Activated CD4-positive, alpha-beta T cell treated with anti-CD3 and anti-CD28 coated beads, Interleukin-2, Interleukin-4, amounts not matched to agents 100 ng/mL and 50 ng/mL, durations not matched to agents 16 hours and 8 hours (primary cell): ENCODE results near the gene MTCP1.
A peak's percentile ranks its signal among the peaks of the same experiment; 100 is the strongest.

Experiments
- DNase-seq: peaks from one replicate; pipeline ENCODE4 v3.0.0-alpha.2; 2020; ENCODE audit warnings: low spot score

The MTCP1 gene

GRCh38 chrX:155053656-155054055 lies 17.3 kb downstream of the MTCP1 start:
- DNase-seq: no peak

- no peak for DNase-seq
Observed at GRCh38 chrX:155052738-155053498, 18.0 kb downstream of the MTCP1 start.

- peak; percentile 46 for DNase-seq
Observed at GRCh38 chrX:155048977-155049619, 21.8 kb downstream of the MTCP1 start.

- DNase-seq: no peak
Observed at GRCh38 chrX:155046811-155047528, 24.0 kb downstream of the MTCP1 start.

- DNase-seq: no peak
Observed at GRCh38 chrX:155046129-155046810, 24.7 kb downstream of the MTCP1 start.

GRCh38 chrX:155035688-155036087 lies 35.2 kb downstream of the MTCP1 start:
- DNase-seq: no peak

GRCh38 chrX:155031657-155032056 lies 39.3 kb downstream of the MTCP1 start:
- no peak for DNase-seq

- DNase-seq: no peak
Observed at GRCh38 chrX:155028877-155029291, 42.1 kb downstream of the MTCP1 start.

GRCh38 chrX:155028129-155028528 lies 42.8 kb downstream of the MTCP1 start:
- peak; percentile 6 for DNase-seq

- DNase-seq: peak; percentile 25
Observed at GRCh38 chrX:155027509-155028066, 43.3 kb downstream of the MTCP1 start.

GRCh38 chrX:155026727-155027508 lies 44.0 kb downstream of the MTCP1 start, which contains the start of gene FUNDC2:
FUNDC2 (plus strand) TSS chrX:155026844; CDS start chrX:155026939, 95 bp downstream.
- DNase-seq: peak; percentile 91

- DNase-seq: no peak
Observed at GRCh38 chrX:155026420-155026726, 44.6 kb downstream of the MTCP1 start.

GRCh38 chrX:155023907-155024833 lies 46.8 kb downstream of the MTCP1 start:
- DNase-seq: no peak

- DNase-seq: no peak
Observed at GRCh38 chrX:155022585-155022984, 48.4 kb downstream of the MTCP1 start, which contains the start of gene F8. F8 (minus strand) TSS chrX:155022723; CDS start chrX:155022552, 171 bp downstream.

GRCh38 chrX:155020591-155020990 lies 50.3 kb downstream of the MTCP1 start:
- no peak for DNase-seq
